GM23338 (cell line): ENCODE results near the gene MFRP.

Source experiments
- CREB1 ChIP-seq: fragments of 250-450 bp; sonication (Bioruptor Pico); IDR thresholded peaks from 2 replicates; pipeline ENCODE4 v1.5.0; 2020; ENCODE audit warnings: low read depth, mild to moderate bottlenecking, moderate library complexity
- CTCF ChIP-seq, 2 experiments: fragments of 200-600 bp in 1 of 2; sonication (generic) in 1 of 2; conservative IDR thresholded peaks; 2 replicates each; pipeline versions ENCODE4 v1.5.1 to v1.6.1; 2016 to 2017; ENCODE audit warnings: antibody characterized with exemption in 2 of 2, low read depth in 2 of 2, mild to moderate bottlenecking in 2 of 2, moderate library complexity in 1 of 2
- EZH2 ChIP-seq: fragments of 200-600 bp; sonication (generic); IDR thresholded peaks from one replicate; pipeline ENCODE4 v1.8.0; 2017; ENCODE audit warnings: antibody characterized with exemption, mild to moderate bottlenecking, low read depth; ENCODE audit not compliant: unreplicated experiment
- EZH2phosphoT487 ChIP-seq: fragments of 200-600 bp; sonication (generic); IDR thresholded peaks from one replicate; pipeline ENCODE4 v1.8.1; 2018; ENCODE audit warnings: antibody characterized with exemption; ENCODE audit not compliant: unreplicated experiment
- JUNB ChIP-seq: IDR thresholded peaks from one replicate; pipeline ENCODE4 v1.6.1; 2016; ENCODE audit warnings: antibody characterized with exemption; ENCODE audit not compliant: unreplicated experiment
- NANOG ChIP-seq: IDR thresholded peaks from 2 replicates; pipeline ENCODE4 v1.6.1; 2016; ENCODE audit warnings: antibody characterized with exemption, borderline replicate concordance
- POLR2AphosphoS5 ChIP-seq: IDR thresholded peaks from 2 replicates; pipeline ENCODE4 v1.6.1; 2016; ENCODE audit warnings: antibody characterized with exemption, low read depth

- TF ChIP-seq CTCF (conservative IDR thresholded peaks at IDR 0.05; ENCODE audit: low read depth in 2 of 2) (no peak), JUNB (no peak), CREB1 (no peak), EZH2 (no peak), POLR2AphosphoS5 (no peak), EZH2phosphoT487 (no peak), NANOG (no peak)
Measured at GRCh38 chr11:119372260-119373058, 26.0 kb upstream of the MFRP start.
